HCT116 (cell line): ENCODE data around the gene ENTPD3. TPM values are rescaled to one million over a fixed set of nuclear protein-coding genes. Genes with fewer than 3 reads are reported as not detected.

Experiments used
- ATAC-seq: fragments of 200-7000 bp; cut with Tn5 transposase; 2 replicates; pipeline ENCODE4 v1.9.1; 2020; ENCODE audit warnings: mild to moderate bottlenecking, moderate library complexity
- BruUV-seq: library from RNA; stranded (reverse); fragments of 400-500 nt; replicated peaks from 2 replicates; lab custom pipeline; 2021; lab: Mats Ljungman, UMichigan
- CTCF ChIA-PET: fragments of 300-600 bp; sonication (Branson Sonifier 250); formaldehyde crosslinking; loops from one replicate; lab custom pipeline; 2021; ENCODE audit warnings: antibody characterized with exemption; lab: Charles Lee
- POLR2A ChIA-PET: fragments of 300-600, 350-600 bp; sonication (Branson Sonifier 250); formaldehyde crosslinking; loops from one replicate; lab custom pipeline; 2021; ENCODE audit warnings: antibody characterized with exemption; lab: Charles Lee
- RAD21 ChIA-PET, 2 experiments: fragments of 300-600 bp; sonication (Branson Sonifier 250); formaldehyde crosslinking; loops; one replicate each; lab custom pipeline; 2023; ENCODE audit warnings: low total read pairs in 2 of 2; ENCODE audit not compliant: uncharacterized antibody in 2 of 2, unreplicated experiment in 2 of 2, low non-redundant PET in 1 of 2; lab: Charles Lee
- DNase-seq: peaks from one replicate; pipeline ENCODE4 v3.0.0-alpha.2; 2010; ENCODE audit warnings: low read depth, low spot score
- H2AFZ ChIP-seq: fragments of 200-600 bp; shearing (Covaris generic), sonication (generic); 2 replicates; pipeline ENCODE4 v1.6.1; 2017; ENCODE audit warnings: low read depth, mixed run types, mixed read lengths, antibody characterized with exemption, low read length; ENCODE audit not compliant: poor library complexity, severe bottlenecking
- H3K27ac ChIP-seq: 2 replicates; pipeline ENCODE4 v1.5.1; 2012; ENCODE audit warnings: low read depth, low read length
- H3K27me3 ChIP-seq: fragments of 200-600 bp; sonication (generic); 2 replicates; pipeline ENCODE4 v1.6.1; 2016; ENCODE audit warnings: mixed run types, low read length, mixed read lengths; ENCODE audit not compliant: insufficient read depth
- H3K36me3 ChIP-seq, 2 experiments: fragments of 200-500 bp in 1 of 2; fragments of 200-600 bp in 1 of 2; sonication (Bioruptor generic) in 1 of 2; sonication (generic) in 1 of 2; 2 replicates each; pipeline versions ENCODE4 v1.5.1 to v1.6.1; 2014 to 2016; ENCODE audit warnings: low read length in 2 of 2, inconsistent platforms in 1 of 2, mixed read lengths in 1 of 2, mixed run types in 1 of 2; ENCODE audit not compliant: insufficient read depth in 2 of 2, control insufficient read depth in 1 of 2
- H3K4me1 ChIP-seq, 2 experiments: fragments of 200-600 bp in 1 of 2; sonication (generic) in 1 of 2; 2 replicates each; pipeline versions ENCODE4 v1.5.1 to v1.6.1; 2012 to 2017; ENCODE audit warnings: low read length in 2 of 2, inconsistent platforms in 1 of 2, mild to moderate bottlenecking in 1 of 2, mixed read lengths in 1 of 2, mixed run types in 1 of 2, moderate library complexity in 1 of 2; ENCODE audit not compliant: insufficient read depth in 2 of 2, control insufficient read depth in 1 of 2
- H3K4me2 ChIP-seq: fragments of 200-600 bp; sonication (generic); 2 replicates; pipeline ENCODE4 v1.6.1; 2017; ENCODE audit warnings: mixed run types, low read length, mixed read lengths
- H3K4me3 ChIP-seq, 2 experiments: fragments of 200-600 bp in 1 of 2; sonication (generic) in 1 of 2; replicated peaks in 1 of 2; 2 replicates each; pipeline ENCODE4 v1.5.1; 2011 to 2016; ENCODE audit warnings: low read length in 2 of 2, control low read depth in 1 of 2, low read depth in 1 of 2, mild to moderate bottlenecking in 1 of 2, mixed read lengths in 1 of 2, mixed run types in 1 of 2
- H3K79me2 ChIP-seq: fragments of 200-600 bp; sonication (generic); 2 replicates; pipeline ENCODE4 v1.6.1; 2017; ENCODE audit warnings: mild to moderate bottlenecking, mixed run types, low read length, moderate library complexity, mixed read lengths; ENCODE audit not compliant: insufficient read depth
- H3K9ac ChIP-seq: fragments of 200-600 bp; sonication (generic); 2 replicates; pipeline ENCODE4 v1.6.1; 2016; ENCODE audit warnings: low read length, mixed read lengths
- H3K9me2 ChIP-seq: fragments of 200-600 bp; sonication (generic), shearing (Covaris generic); 2 replicates; pipeline ENCODE4 v1.6.1; 2017; ENCODE audit warnings: mixed run types, mild to moderate bottlenecking, moderate library complexity; ENCODE audit not compliant: insufficient read depth
- H3K9me3 ChIP-seq, 2 experiments: fragments of 200-500 bp in 1 of 2; fragments of 200-600 bp in 1 of 2; sonication (Bioruptor generic) in 1 of 2; sonication (generic) in 1 of 2; 2 replicates each; pipeline ENCODE4 v1.6.1; 2014 to 2017; ENCODE audit warnings: low read length in 2 of 2, mixed read lengths in 2 of 2, inconsistent platforms in 1 of 2, low read depth in 1 of 2, mild to moderate bottlenecking in 1 of 2, mixed run types in 1 of 2, moderate library complexity in 1 of 2; ENCODE audit not compliant: control insufficient read depth in 1 of 2, insufficient read depth in 1 of 2
- H4K20me1 ChIP-seq: fragments of 200-600 bp; sonication (generic), shearing (Covaris generic); 2 replicates; pipeline ENCODE4 v1.6.1; 2017; ENCODE audit warnings: mixed run types, mild to moderate bottlenecking, moderate library complexity; ENCODE audit not compliant: insufficient read depth
- ELF1 ChIP-seq: IDR thresholded peaks from 2 replicates; pipeline ENCODE4 v1.6.1; 2012; ENCODE audit warnings: low read depth, borderline replicate concordance
- EZH2phosphoT487 ChIP-seq: fragments of 200-600 bp; IDR thresholded peaks from 2 replicates; pipeline ENCODE4 v1.6.1; 2018; ENCODE audit warnings: antibody characterized with exemption, borderline replicate concordance
- POLR2A ChIP-seq: IDR thresholded peaks from 2 replicates; pipeline ENCODE4 v1.7.0; 2011; ENCODE audit warnings: borderline replicate concordance; ENCODE audit not compliant: insufficient read depth, insufficient read length; ENCODE audit errors: extremely low read depth
- POLR2AphosphoS5 ChIP-seq: IDR thresholded peaks from 2 replicates; pipeline ENCODE4 v1.6.1; 2011; ENCODE audit warnings: mild to moderate bottlenecking, low read depth, low read length, moderate library complexity
- ZBTB33 ChIP-seq: IDR thresholded peaks from 2 replicates; pipeline ENCODE4 v1.6.1; 2011; ENCODE audit warnings: mild to moderate bottlenecking, low read length, moderate library complexity; ENCODE audit not compliant: insufficient replicate concordance; ENCODE audit errors: extremely low read depth
- ZFX ChIP-seq: fragments of 450-650 bp; IDR thresholded peaks from 2 replicates; pipeline ENCODE4 v1.6.1; 2017
- intact Hi-C: fragments of 100-400 bp; cut with micrococcal nuclease; formaldehyde crosslinking; loops from 2 replicates; pipeline ENCODE4 v1.10.0; 2022
- total RNA-seq: library from RNA; stranded (reverse); gene quantifications from one replicate; pipeline ENCODE4 v1.2.1, GENCODE V29; 2021; ENCODE audit not compliant: unreplicated experiment

The ENTPD3 gene
- total RNA-seq, 1 experiment from 2014 or later, result not detected

GRCh38 chr3:40476478-40477470 is 89.8 kb downstream of the ENTPD3 start, which contains the start of gene ZNF619:
Gene ZNF619, plus strand, starts transcription at chr3:40477122. Its CDS starts 858 bp downstream, at chr3:40477980.
- no peaks in the 10 kb centered on the region for H3K9me2 ChIP-seq
- H3K27ac ChIP-seq, result peak within 1 kb of the TSS; percentile 57
- intact Hi-C loops, result loop anchor here (2.0 kb wide), 1 partner anchor 28 kb away; no protein-coding TSS in a partner anchor
- peak within 1 kb of the TSS; percentile 76 for H3K4me2 ChIP-seq
- TSS peak; percentile 97 for BruUV-seq
- peak within 1 kb of the TSS; percentile 81 for H3K9ac ChIP-seq
- RAD21 ChIA-PET, result no interaction called here
- no peaks in the 10 kb centered on the region for H3K27me3 ChIP-seq
- no peaks in the 10 kb centered on the region for H4K20me1 ChIP-seq
- H3K79me2 ChIP-seq, result no peaks in the 10 kb centered on the region
- peak within 1 kb of the TSS; percentile 94 for H2AFZ ChIP-seq
- peak; percentile 55 for TF ChIP-seq POLR2A
- peak; percentile 78 for TF ChIP-seq ZFX
- TF ChIP-seq ELF1, result peak; percentile 50; the same call in 1 of the 2 replicates
- TF ChIP-seq EZH2phosphoT487, result no peak
- TF ChIP-seq POLR2AphosphoS5, result peak; percentile 92
- no peak for TF ChIP-seq ZBTB33
- H3K36me3 ChIP-seq, result no peaks in the 10 kb centered on the region
- no peaks in the 10 kb centered on the region for H3K9me3 ChIP-seq
- peak within 1 kb of the TSS; percentile 79 to 85 for H3K4me3 ChIP-seq
- ATAC-seq (peak; percentile 84), DNase-seq (peak; percentile 42)
- POLR2A ChIA-PET, result interaction anchor here (1.2 to 1.5 kb wide), 3 partner anchors 13 to 29 kb away, joined by 4 to 9 read pairs (median 7); partner anchors contain the start of genes RPL14 and ZNF620
- H3K4me1 ChIP-seq, result peaks cover 7 to 12% of the 10 kb centered on the region in 2 experiments; a peak in 3 of 4 replicates
- CTCF ChIA-PET, result no interaction called here
